ENCODE measurements around the gene DIAPH2.

Gene DIAPH2

DNA sequence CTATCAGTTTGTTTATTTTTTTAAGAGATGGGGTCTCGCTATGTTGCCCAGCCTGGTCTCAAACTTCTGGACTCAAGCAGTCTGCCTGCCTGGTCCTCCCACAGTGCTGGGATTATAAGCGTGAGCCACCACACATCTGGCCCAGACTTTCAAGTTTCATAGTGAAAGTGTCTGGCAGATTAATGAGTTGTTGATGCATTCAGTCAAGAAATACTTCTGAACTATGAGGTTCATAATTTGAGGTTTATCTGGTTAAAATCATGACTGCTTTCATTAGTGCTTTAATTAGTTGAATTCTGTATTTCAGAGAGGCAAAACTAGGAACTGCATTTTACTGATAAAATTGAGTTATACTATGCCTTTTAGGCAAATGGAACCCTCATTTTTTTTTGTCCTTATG is 837.7 kb downstream of the DIAPH2 start:
- no peak for DNase-seq

- peak; percentile 39 for DNase-seq
Measured at GRCh38 chrX:97524340-97524739, 839.7 kb downstream of the DIAPH2 start.

DNA sequence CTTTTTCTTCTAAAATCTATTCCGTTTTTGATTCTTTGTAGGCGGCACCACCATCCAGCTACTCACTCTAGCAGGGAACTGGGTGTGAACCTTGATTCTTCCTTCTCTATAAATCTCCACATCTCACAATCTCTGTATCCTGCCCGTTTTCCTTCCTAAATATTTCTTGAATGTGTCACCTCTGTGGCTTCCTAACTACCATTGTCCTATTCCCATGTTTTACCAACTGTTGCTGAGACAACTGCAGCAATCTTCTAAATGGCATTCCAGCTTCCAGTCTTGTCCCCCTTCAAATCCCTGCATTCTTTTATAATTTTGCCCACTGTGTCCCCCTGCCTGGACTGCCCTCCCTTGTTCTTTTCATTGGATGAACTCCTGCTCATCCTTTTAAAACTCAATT is 840.4 kb downstream of the DIAPH2 start:
- DNase-seq: peak; percentile 3

- no peak for DNase-seq
Measured at GRCh38 chrX:97525981-97526380, 841.3 kb downstream of the DIAPH2 start.

DNA sequence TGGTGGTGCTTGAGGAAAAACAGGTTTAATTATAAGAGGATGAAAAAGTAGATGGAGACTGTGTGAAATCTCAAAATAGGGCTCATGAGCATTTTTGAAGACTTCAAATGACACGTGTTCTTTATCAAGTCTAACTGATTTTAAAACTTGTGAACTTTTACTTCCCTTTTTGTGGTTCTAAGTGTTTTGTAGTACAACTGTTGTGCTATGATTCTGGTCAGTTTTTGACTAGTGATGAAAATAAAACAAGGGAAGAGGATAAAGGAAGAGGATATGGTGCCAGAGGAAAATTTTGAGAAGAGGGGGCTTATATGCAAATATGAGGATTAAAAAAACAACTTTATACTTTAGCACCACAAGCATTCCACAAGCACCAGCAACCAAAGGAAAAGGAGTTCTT is 843.1 kb downstream of the DIAPH2 start:
- no peak for DNase-seq

DNA sequence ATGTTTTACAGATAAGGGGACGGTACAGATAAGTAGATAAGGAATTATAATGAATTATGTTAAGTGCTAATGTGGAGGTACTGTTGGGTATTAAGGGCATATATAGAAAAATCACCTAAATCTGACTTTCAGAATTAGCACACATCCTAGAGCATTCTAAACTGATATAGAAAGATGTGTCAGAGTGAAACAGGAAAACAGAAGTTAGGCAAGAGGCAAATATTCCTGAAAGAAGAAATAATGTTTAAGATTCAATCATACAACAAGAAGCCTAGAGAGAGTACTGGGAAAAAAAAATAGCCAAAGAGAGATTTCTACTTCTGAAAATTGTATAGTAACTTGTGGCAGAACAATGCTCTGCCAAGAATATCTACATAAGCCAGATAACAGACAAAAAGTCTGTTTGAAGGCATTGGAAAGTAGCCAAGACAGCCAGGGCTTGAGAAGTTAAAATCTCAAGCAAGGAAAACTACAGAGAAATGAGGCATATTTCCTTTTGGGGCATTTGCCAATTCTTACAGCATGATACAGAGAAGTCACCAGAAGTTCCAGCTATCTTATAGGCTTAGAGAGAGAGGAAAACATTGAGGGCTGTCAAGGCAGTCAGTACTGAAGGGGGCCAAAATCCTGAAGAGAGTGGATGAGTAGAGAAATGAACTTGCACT is 845.0 kb downstream of the DIAPH2 start:
- DNase-seq: no peak

GRCh38 chrX:97531825-97532224 is 847.2 kb downstream of the DIAPH2 start:
- no peak for DNase-seq

GRCh38 chrX:97538745-97539144 is 854.1 kb downstream of the DIAPH2 start:
- DNase-seq: no peak

DNA sequence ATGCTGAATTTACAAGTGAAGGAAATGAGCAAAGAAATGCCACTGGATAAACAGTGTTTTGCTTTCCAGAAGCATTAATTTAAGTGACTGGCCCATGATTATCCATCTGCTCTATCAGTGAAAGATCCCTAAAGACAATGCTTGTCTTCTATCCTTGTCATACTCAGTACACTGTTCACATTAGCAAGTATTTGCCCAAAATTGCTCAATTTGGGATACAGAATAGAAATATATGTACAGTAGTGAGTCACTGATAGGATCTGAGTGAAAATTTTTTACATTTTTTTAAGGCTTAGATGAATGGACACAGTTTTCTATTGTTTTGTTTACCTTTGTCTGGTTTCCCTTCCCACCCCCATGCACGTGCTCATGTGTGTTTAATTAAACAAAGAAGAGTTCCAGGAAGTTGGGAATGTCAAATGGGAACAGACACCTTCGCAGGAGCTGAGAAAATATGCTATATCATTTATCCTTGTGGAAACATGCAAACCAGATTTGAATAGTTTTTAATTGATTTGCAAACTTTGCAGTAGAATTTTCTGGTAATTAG is 855.4 kb downstream of the DIAPH2 start:
- DNase-seq: peak; percentile 65

GRCh38 chrX:97547877-97548578 is 863.4 kb downstream of the DIAPH2 start:
- no peak for DNase-seq

GRCh38 chrX:97551821-97552220 is 867.2 kb downstream of the DIAPH2 start:
- DNase-seq: no peak

- DNase-seq: no peak
Measured at GRCh38 chrX:97553833-97554232, 869.2 kb downstream of the DIAPH2 start.

GRCh38 chrX:97556359-97556758 is 871.7 kb downstream of the DIAPH2 start:
- DNase-seq: no peak

DNA sequence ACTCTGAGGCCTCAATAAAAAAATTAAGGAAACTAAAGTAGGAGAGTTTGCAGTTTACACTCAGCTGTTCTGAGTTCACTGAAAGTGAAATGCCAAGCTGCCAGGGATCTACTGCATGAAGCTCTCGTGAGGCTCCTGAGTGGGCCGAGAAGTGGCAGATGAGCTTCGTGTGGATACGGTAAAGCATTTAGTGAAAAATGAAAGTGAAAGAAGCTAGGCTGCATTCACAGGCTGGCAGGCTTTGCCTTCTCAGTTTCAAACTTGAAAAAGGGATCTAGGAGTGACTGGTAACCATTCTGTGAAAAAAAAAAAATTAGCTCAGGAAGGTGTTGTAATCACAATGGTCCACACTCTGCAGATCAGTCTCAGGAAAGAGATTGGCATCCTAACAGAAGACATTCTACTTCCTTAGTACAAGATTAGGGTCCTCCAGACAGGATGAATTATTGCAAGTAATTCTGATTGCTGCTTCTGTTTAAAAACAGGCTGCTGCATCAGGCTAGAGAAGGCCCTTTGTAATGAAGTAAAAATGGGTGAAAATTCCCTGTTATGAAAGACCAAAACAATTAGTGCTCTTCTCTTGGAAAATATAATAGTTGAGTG is 879.0 kb downstream of the DIAPH2 start:
- DNase-seq: peak; percentile 83

GRCh38 chrX:97564496-97564895 is 879.9 kb downstream of the DIAPH2 start:
- no peak for DNase-seq

GRCh38 chrX:97587171-97587570 is 902.5 kb downstream of the DIAPH2 start:
- DNase-seq: no peak

GRCh38 chrX:97594646-97595224 is 910.1 kb downstream of the DIAPH2 start:
- no peak for DNase-seq

GRCh38 chrX:97597954-97598353 is 913.3 kb downstream of the DIAPH2 start:
- no peak for DNase-seq

GRCh38 chrX:97602465-97603258 is 918.0 kb downstream of the DIAPH2 start:
- DNase-seq: no peak

DNA sequence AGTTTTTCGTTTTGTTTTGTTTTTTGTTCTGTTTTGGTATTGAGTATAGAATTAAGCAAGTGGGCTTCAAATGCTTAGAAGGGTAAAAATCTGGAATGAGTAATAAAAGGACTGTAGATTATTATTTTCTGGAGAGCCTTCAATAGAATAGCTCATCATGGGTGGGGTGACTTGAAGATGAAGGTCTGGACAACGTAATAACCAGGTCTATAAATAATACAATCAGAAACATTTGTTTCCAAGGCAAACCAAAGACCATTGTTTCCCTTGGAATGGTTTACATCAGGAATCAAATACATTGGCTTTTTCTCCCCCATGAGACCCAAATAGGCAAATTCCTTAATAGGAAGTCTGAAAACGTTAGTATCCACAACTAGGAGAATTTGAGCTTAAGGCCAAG is 920.6 kb downstream of the DIAPH2 start:
- DNase-seq: no peak

DNA sequence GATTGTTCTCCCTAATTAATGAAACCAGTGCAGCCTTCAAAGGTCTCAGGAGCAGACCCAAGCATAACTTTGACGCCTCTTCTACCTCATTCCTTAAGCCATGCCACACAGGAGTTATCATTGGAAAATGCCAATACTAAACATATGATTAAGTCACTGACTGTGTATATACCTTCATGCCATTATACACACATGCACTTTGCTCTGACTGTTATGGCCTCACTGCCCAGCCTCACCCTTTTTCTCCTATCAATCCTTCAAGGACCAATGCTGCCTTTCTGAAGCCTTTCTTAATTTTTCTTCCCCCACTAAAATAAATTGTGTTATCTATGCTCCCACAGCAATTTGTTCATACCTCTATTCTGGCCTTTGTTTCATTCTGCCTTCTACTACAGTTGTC is 924.7 kb downstream of the DIAPH2 start:
- no peak for DNase-seq

DNA sequence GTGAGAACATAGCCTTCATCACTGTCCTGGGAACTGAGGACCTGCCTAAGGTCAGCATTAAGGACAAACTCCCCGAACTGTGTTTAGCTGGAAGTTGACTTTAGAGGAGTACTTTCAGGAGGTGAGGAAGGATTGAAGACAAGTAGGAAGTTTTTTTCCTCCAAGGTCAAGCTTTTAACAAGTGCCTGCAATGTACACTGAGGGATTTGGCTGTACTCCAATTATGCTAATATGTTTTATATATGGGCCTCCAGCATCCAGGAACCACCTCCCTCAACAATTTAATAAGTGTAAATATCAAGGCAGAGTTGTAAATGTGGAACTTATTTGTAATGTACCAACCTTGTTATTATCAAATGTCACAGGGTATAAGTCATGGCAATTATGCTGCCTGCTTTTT is 925.3 kb downstream of the DIAPH2 start:
- DNase-seq: peak; percentile 3
